SKM-1 (cell line): ENCODE data around the gene PRRC1.
"Not testable (repeated sequence)": the region's sequence is repeated elsewhere in the genome, so short reads cannot be mapped to it uniquely, and the experiment has no call there.

Experiments used
- DNase-seq: peaks from one replicate; lab custom pipeline; 2025; ENCODE audit not compliant: unreplicated experiment; lab: John Stamatoyannopoulos, UW

PRRC1 gene

GRCh38 chr5:127540553-127540952 lies 23.1 kb downstream of the PRRC1 start:
- not testable (repeated sequence) for DNase-seq

GRCh38 chr5:127545249-127545648 lies 27.8 kb downstream of the PRRC1 start:
- not testable (repeated sequence) for DNase-seq

- no peak for DNase-seq
Observed at GRCh38 chr5:127549551-127549950, 32.1 kb downstream of the PRRC1 start.

- no peak for DNase-seq
Observed at GRCh38 chr5:127550652-127551409, 33.4 kb downstream of the PRRC1 start.

- DNase-seq, result no peak
Observed at GRCh38 chr5:127551410-127552041, 34.1 kb downstream of the PRRC1 start.

- DNase-seq, result no peak
Observed at GRCh38 chr5:127555826-127556225, 38.4 kb downstream of the PRRC1 start.

GRCh38 chr5:127556609-127557334 lies 39.3 kb downstream of the PRRC1 start:
- DNase-seq, result no peak

- DNase-seq, result no peak
Observed at GRCh38 chr5:127558273-127558672, 40.8 kb downstream of the PRRC1 start.

GRCh38 chr5:127561254-127561653 lies 43.8 kb downstream of the PRRC1 start:
- no peak for DNase-seq

- DNase-seq, result no peak
Observed at GRCh38 chr5:127562252-127562651, 44.8 kb downstream of the PRRC1 start.

- DNase-seq, result no peak
Observed at GRCh38 chr5:127563136-127563535, 45.7 kb downstream of the PRRC1 start.

- peak; percentile 54 for DNase-seq
Observed at GRCh38 chr5:127564002-127564769, 46.7 kb downstream of the PRRC1 start.

GRCh38 chr5:127565586-127566270 lies 48.3 kb downstream of the PRRC1 start:
- no peak for DNase-seq

GRCh38 chr5:127567026-127567768 lies 49.8 kb downstream of the PRRC1 start:
- peak; percentile 58 for DNase-seq

GRCh38 chr5:127568166-127568565 lies 50.7 kb downstream of the PRRC1 start:
- no peak for DNase-seq

- not testable (repeated sequence) for DNase-seq
Observed at GRCh38 chr5:127569471-127569870, 52.0 kb downstream of the PRRC1 start.

GRCh38 chr5:127571314-127572131 lies 54.1 kb downstream of the PRRC1 start:
- no peak for DNase-seq

- DNase-seq, result no peak
Observed at GRCh38 chr5:127572930-127573329, 55.5 kb downstream of the PRRC1 start.
